IPS DF 4.7 (cell line): Measurements from ENCODE around the gene ST8SIA5.

Source experiments
- DNase-seq: peaks from one replicate; pipeline ENCODE4 v3.0.0-alpha.2; 2013; ENCODE audit warnings: low spot score; ENCODE audit errors: extremely low read depth

ST8SIA5 gene

GRCh38 chr18:46676182-46676835 is 80.5 kb downstream of the ST8SIA5 start:
- no peak for DNase-seq

- DNase-seq: no peak
Observed at GRCh38 chr18:46675112-46675511, 81.7 kb downstream of the ST8SIA5 start.

DNA sequence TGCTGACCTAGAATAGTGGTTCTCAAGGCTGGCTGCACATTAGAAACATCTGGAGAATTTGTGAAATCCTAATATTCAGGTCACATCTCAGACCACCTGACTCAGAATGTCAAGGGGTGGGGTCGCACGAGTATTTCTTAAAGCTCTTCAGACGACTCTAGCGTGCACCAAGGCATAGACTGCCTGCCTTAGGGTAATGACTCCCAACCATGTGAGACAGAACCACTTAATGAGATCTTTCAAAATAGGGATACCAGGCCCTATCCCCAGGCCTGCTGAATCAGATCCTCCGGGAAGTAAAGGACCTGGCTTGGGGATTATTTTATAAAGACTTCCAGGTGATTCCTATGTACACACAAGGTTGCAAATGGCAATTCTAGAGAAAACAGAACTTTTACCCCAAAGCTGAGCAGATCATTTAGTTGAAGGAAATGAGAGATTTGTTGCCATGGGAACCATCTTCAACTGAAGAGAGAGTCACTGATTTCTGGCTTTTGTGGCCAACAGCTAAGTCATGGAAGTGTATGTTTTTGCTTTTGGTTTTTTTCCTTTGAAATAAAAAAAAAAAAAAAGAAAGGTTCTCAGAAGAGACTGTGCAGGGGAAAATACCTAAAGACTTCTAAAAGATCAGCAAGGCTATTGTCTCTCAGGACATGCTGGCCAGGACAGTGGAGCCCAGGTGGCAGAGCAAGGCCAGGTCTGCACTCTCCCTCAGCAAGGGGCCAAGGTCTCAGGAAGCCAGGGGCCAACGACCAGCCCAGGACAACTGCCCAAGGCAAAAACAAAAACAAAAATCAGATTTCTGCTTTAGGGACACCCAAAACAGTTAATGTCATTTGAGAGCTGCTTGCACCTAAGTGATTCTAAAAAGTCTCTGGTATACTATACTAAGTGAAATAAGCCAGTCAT is 84.5 kb downstream of the ST8SIA5 start:
- DNase-seq: no peak

DNA sequence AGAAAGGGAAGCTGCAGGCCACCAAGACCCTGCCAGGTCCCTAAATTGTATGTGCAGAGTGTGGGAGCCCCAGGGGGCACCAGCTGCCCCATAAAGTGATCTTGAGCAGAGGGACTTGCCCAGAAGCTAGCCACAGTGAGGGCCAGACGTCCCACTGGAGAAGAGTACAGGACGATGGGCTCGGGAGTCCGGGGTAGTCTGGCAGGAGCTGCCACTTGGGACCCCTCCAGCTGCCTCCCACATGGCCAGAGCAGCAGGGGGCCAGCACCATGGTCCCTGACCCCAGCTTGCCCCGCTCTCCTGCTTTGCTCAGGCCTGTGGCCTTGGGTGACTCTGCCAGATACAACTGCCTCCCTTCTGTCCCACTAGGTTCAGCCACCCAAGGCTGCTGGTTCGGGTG is 88.2 kb downstream of the ST8SIA5 start:
- DNase-seq: no peak

- DNase-seq: no peak
Observed at GRCh38 chr18:46668135-46668534, 88.7 kb downstream of the ST8SIA5 start.

DNA sequence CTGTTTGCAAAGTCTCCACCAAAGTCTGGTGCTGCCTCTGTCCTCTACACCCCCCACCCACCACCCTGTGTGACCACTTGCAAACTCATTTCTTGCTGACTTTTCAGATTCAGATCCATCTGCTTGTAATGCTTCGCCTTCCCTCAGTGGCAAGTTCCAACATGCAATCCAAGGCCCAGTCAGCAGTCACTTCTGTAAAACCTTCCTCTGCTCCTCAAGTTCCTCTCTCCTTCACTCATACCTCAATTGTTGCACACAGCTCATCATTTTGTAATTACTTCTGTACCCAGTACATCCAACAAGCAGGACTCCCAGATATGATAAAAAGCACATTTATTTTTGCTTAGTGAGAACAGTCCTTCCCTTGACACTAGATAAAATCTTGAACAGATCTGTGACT is 93.3 kb downstream of the ST8SIA5 start:
- no peak for DNase-seq

- DNase-seq: no peak
Observed at GRCh38 chr18:46660957-46661749, 95.7 kb downstream of the ST8SIA5 start.

- DNase-seq: no peak
Observed at GRCh38 chr18:46659484-46659883, 97.4 kb downstream of the ST8SIA5 start.

DNA sequence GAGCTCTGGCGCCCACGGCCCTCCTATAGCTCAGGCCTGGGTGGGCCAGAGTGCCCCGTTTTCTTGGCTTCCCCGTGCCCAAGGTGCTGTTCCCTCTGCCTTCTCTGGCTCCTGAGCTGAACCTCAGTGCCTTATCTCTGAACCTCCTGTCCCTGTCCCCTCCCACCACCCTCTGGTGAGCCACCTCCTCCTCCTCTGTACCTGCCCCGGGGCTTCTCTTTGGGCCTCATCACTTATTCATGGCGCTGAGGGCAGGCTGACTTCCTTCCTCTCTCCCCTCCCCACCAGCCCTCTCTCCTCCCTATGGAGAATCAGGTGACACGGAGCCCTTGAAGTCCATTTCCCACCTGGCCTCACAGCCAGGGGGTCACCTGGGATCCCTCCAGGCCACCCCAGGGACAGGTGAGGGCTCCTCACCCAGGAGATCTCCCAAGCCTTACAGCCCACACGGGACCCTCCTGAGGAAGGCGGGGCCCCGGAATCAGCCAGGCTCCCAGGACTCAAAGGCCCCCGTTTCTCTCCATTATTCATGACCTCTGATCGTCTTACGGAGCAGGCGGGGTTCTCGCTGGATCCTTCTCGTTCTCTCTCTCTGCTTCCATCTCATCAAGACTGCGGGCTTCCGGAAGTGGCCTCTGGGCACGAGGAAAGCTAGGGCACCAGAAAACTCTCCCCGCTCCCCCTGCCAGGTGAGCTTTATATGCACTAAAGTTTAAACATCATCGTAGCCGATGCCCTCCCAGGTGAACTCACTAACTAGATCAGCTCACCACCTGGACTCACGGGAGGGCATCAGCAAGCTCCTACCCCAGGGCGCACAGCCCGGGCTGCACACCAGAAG is 99.5 kb downstream of the ST8SIA5 start, which contains the start of gene LOXHD1:
Gene LOXHD1 (minus strand): TSS at position 106 of the 841 bp plus-strand sequence. CDS start 187 bp downstream, outside the sequence.
- DNase-seq: no peak

- no peak for DNase-seq
Observed at GRCh38 chr18:46656326-46657114, 100.3 kb downstream of the ST8SIA5 start.

DNA sequence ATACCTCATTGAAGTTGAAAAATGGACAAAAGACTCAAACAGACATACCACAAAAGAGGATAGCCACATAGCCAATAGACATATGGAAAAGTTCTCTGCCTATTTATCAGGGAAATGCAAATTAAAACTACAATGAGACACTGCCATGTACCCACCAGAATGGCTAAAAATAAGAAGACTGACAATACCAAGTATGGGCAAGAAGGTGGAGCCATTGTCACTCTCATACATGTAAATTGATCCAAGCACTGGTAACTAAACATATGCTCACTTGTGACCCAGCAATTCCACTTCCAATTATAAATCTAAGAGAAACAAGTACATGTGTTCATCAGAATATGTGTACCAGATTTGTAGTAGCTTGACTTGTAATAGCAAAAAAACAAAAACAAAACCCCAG is 104.5 kb downstream of the ST8SIA5 start:
- no peak for DNase-seq

- DNase-seq: no peak
Observed at GRCh38 chr18:46650681-46651080, 106.2 kb downstream of the ST8SIA5 start.

- no peak for DNase-seq
Observed at GRCh38 chr18:46649071-46649862, 107.6 kb downstream of the ST8SIA5 start.

- DNase-seq: no peak
Observed at GRCh38 chr18:46646468-46646867, 110.4 kb downstream of the ST8SIA5 start.

- no peak for DNase-seq
Observed at GRCh38 chr18:46642561-46642960, 114.3 kb downstream of the ST8SIA5 start.

- no peak for DNase-seq
Observed at GRCh38 chr18:46641917-46642316, 114.9 kb downstream of the ST8SIA5 start.

DNA sequence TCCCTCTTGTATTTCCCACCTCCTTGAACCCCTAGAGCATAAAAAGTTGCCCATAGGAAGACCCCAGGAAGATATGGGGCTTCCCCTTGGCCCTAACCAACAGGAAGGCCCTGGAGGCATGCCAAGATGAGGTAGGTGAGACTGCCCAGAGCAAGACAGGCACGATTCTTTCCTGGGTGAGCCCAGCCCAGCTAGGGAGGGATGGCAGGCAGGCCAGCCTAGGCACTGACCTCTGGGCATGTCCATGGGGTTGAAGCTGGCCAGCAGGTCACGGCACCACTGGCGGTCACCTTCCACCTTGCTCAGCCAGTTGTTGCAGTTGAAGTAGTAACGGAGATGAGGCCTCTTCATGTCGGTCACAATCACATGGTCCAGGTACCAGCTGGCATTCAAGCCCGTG is 117.5 kb downstream of the ST8SIA5 start:
- DNase-seq: no peak

- no peak for DNase-seq
Observed at GRCh38 chr18:46636040-46636630, 120.7 kb downstream of the ST8SIA5 start.
